GM12891 (cell line): Measurements from ENCODE around the gene ANKRD28.
"Not testable (repeated sequence)": the region's sequence is repeated elsewhere in the genome, so short reads cannot be mapped to it uniquely, and the experiment has no call there.

Experiments used
- DNase-seq: peaks from one replicate; pipeline ENCODE4 v3.0.0; 2011; ENCODE audit warnings: low spot score; ENCODE audit not compliant: insufficient read length
- FAIRE-seq: peaks from 2 replicates; lab custom pipeline; 2011; peaks lifted over from hg19 to GRCh38; lab: Jason Lieb, UNC
- PAX5 ChIP-seq: IDR thresholded peaks from 2 replicates; pipeline ENCODE4 v1.6.1; 2011; ENCODE audit warnings: low read length, moderate library complexity, mild to moderate bottlenecking; ENCODE audit not compliant: insufficient read depth, severe bottlenecking
- POLR2A ChIP-seq: IDR thresholded peaks from 2 replicates; pipeline ENCODE4 v1.6.1; 2011; ENCODE audit warnings: low read depth, low read length, control low read depth
- POLR2AphosphoS5 ChIP-seq: IDR thresholded peaks from 2 replicates; pipeline ENCODE4 v1.6.1; 2011; ENCODE audit warnings: low read depth, low read length, control low read depth
- POU2F2 ChIP-seq: IDR thresholded peaks from 2 replicates; pipeline ENCODE4 v1.6.1; 2011; ENCODE audit warnings: low read depth, mild to moderate bottlenecking, control low read depth, low read length, moderate library complexity
- SPI1 ChIP-seq: IDR thresholded peaks from 2 replicates; pipeline ENCODE4 v1.6.1; 2011; ENCODE audit warnings: low read depth, low read length, control low read depth
- TAF1 ChIP-seq: IDR thresholded peaks from 2 replicates; pipeline ENCODE4 v1.6.1; 2011; ENCODE audit warnings: low read depth, low read length, control low read depth

Gene ANKRD28

DNA sequence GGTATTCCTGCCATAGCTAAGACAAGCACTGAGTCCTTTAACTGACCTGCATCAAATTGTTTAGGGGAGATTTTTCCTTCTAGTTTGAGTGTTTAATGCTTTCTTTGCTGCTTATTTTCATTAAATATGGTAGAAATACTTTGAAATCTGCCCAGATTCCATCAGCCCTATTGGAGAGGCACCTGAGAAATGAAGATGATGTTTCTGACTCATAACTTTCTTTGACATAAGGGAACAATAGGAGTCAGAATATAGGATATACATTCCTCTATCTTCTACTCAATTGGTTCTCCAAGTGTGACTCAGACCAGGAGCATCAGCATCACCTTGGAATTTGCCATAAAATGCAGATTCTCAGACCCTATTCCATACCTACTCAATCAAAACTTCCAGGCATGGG lies 168.8 kb downstream of the ANKRD28 start:
- TF ChIP-seq SPI1 (no peak), TAF1 (no peak), POU2F2 (no peak), POLR2AphosphoS5 (no peak), POLR2A (no peak), PAX5 (no peak)
- no peak for FAIRE-seq

DNA sequence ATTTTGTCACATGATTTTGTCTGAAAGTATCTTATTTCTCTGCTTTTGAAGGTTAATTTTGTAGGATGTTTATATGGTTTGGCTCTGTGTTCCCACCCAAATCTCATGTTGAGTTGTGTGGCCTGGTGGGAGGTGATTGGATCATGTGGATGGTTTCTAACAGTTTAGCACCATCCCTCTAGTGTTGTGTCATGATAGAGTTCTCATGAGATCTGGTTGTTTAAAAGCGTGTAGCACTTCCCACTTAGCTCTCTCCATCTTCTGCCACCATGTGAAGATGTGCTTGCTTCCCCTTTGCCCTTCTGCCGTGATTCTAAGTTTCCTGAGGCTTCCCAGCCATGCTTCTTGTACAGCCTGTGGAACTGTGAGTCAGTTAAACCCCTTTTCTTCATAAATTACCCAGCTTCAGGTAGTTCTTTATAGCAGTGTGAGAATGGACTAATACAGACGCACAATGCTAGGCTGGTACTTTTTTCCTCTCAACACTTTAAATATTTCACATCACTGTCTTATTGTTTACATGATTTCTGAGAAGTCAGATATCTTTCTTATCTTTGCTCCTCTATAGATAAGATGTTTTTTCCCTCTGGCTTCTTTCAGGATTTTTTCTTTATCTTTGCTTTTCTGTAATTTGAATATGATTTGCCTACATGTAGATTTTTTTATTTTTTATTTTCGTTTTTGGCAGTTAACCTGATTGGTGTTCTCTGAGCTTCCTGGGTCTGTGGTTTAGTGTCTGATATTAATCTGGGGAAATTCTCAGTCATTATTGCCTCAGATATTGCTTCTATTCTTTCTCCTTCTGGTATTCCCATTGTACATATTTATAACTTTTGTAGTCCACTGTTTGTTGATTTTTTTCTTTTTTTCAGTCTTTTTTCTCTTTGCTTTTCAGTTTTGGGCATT lies 174.0 kb downstream of the ANKRD28 start:
- FAIRE-seq (no peak), DNase-seq (no peak)
- TF ChIP-seq SPI1 (no peak), POLR2AphosphoS5 (no peak), POU2F2 (no peak), PAX5 (no peak)

More for the DNA sequence above, 168.8 kb downstream of the ANKRD28 start:
- DNase-seq, result no peak

DNA sequence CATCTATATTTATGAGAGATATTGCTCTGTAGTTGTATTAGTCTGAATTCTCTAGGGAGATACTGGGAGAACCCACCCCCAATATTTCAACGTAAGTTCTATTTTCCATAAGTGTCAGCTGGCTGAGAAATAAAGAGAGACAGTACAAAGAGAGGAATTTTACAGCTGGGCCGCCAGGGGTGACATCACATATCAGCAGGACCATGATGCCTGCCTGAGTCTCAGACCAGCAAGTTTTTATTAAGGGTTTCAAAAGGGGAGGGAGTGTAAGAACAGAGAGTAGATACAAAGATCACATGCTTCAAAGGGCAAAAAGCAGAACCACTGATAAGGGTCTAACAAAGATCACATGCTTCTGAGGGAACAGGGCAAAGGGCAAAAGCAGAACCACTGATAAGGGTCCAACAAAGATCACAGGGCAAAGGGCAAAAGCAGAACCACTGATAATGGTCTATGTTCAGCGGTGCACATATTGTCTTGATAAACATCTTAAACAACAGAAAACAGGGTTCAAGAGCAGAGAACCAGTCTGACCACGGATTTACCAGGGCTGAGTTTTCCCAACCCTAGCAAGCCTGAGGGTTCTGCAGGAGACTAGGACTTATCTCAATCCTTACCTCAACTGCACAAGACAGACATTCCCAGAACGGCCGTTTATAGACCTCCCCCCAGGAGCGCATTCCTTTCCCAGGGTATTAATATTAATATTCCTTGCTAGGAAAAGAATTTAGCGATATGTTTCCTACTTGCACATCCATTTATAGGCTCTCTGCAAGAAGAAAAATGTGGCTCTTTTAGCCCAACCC lies 177.9 kb downstream of the ANKRD28 start:
- not testable (repeated sequence) for FAIRE-seq, DNase-seq
